Activated CD4-positive, alpha-beta T cell treated with anti-CD3 and anti-CD28 coated beads for 4 hours (primary cell): Measurements from ENCODE around the gene COA5.
"Not testable (repeated sequence)": the region's sequence is repeated elsewhere in the genome, so short reads cannot be mapped to it uniquely, and the experiment has no call there.

Experiments
- DNase-seq, 2 donors: peaks; one replicate each; pipeline ENCODE4 v3.0.0-alpha.2; 2020

COA5 gene

GRCh38 chr2:98605076-98605475 is 3.2 kb downstream of the COA5 start:
- DNase-seq = no peak

GRCh38 chr2:98604547-98604946 is 3.8 kb downstream of the COA5 start:
- DNase-seq = no peak

- DNase-seq = no peak
Observed at GRCh38 chr2:98601532-98602132, 6.7 kb downstream of the COA5 start.

DNA sequence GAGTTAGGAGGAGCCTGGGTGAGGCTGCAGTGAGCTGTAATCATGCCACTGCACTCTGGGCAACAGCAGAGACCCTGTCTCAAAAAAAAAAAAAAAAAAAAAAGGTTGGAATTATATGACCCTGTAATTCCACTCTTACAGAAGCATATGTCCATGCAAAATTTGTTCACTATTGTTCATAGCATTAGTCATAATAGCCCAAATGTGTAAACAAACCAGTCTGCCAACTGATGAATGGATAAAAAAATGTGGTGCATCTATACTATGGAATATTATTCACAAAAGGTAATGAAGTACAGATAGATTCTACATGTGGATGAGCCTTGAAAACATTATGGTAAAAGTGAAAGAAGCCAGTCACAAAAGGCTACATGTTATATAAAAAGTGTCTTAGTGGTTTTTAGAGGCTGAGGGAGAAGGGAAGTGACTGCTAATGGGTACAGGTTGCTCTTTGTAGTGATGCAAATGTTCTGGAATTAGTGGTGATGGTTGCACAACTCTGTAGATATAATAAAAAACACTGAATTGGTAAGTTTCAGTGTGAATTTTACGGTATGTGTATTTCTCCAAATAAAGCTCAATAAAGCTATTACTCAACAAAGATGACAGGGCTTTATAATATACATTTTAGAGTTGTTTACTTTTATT is 9.4 kb downstream of the COA5 start:
- no peak for DNase-seq

- DNase-seq = not testable (repeated sequence)
Observed at GRCh38 chr2:98594665-98595064, 13.6 kb downstream of the COA5 start.

GRCh38 chr2:98592565-98592964 is 15.7 kb downstream of the COA5 start:
- DNase-seq = no peak

DNA sequence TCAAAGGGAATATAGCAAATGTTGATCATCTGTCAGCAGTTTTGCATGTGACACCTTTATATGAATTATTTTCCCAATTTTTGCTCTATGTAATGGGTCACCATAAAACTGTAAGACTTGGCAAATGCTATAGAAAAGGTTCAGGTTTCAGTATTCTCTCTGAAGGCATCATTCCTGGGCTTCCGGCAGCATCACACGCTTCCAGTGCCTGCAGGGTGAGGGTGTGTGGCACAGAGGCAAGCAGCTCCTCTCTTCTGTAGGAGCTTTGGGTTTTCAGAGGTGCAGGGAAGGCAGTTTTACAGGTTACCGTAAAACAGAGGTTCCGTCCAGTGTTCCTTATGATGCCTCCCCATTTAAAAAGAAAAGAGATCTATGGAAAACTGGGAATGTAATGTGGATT is 18.8 kb downstream of the COA5 start:
- DNase-seq = no peak

DNA sequence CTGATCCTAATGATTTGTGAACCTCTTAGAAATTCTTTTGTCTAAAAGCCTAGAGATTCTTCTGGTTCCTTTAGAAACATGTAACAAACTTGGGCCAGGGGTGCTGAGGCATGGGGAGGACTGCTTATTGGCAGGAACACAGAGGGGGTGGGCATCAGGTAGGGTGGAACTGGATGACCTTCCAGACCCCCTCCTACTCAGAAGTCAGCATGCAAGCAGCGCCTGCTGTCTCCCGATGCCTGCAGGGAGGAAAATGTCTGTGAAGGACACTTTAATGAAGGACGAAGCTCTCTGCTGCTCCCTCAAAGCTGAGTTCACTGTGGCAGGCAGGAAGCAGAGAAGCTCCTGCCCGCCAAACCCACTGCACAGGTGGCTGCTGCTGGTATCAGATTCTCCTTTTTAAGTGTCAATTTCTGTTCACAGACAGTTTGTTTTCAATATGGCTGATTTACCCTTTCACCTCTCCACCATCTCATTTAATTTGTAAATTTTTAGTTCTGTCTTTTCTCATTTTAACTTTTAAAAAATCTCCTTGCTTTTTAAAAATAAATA is 19.4 kb downstream of the COA5 start:
- no peak for DNase-seq

DNA sequence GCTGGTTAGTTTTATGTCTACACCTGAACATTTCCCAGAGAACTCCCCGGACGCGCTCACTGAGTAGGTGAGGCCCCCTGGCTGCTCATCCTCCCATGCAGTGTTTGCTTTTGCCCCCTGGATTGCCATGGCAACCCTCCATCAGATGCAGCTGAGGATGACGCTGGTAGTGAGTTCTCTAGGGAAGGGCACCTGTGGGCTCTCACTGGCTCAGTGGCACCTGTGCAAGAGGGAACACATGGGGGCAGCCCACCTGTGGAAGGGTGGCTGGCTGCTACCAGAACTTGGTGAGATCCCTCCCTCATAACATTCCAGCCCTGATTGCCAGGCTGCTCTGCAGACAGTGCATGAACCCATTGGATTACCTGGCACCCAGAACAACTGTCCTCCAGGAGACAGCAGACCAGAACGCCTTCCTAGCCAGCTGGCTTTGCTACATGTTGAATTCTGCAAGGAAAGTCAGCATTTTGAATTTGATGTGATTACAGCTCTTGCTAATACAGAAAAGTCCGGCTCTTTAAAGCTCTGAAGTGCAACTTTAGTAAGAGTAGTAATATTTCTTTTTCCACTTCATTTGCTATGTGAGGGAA is 21.7 kb downstream of the COA5 start:
- no peak for DNase-seq

- DNase-seq = no peak
Observed at GRCh38 chr2:98585386-98585785, 22.9 kb downstream of the COA5 start.

DNA sequence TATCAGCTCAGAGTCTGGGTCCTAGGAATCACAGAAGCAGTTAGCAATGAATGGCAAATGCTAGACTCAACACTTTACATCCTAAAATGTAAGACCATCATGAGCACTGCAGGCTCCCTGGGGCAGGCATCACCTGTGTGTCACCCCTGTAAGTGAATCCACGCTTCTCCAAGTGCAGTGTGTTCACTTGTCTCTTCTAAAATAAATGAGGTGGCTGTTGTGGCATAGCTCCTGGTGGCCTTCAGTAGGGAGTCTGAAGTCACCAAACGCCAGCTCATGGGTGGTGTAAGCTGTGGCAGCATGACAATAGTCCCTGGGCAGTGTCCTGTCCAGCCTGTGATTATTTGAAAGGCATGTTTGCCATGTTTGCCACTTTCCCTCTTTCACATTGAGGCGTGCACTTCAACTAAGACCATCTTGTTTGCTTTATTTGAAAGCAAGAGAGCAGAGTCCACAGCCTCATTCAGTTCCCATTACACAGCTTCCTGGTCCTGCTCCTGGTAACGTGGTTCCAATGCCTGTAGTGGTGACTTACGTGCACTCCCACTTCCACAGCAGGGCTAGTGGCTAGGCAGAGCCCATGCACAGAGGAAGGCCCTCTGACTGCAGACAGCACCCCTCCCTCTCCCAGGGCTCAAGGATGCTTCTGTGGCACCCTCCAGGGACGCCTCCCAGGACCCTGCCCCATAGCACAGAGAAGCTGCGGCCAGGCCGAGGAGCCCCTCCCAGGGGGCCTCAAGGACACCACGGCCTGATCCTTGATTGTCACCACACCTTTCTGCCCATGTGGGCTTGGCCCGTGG is 24.3 kb downstream of the COA5 start:
- no peak for DNase-seq

- no peak for DNase-seq
Observed at GRCh38 chr2:98583276-98583675, 25.0 kb downstream of the COA5 start.

GRCh38 chr2:98582523-98582922 is 25.8 kb downstream of the COA5 start:
- DNase-seq = no peak

DNA sequence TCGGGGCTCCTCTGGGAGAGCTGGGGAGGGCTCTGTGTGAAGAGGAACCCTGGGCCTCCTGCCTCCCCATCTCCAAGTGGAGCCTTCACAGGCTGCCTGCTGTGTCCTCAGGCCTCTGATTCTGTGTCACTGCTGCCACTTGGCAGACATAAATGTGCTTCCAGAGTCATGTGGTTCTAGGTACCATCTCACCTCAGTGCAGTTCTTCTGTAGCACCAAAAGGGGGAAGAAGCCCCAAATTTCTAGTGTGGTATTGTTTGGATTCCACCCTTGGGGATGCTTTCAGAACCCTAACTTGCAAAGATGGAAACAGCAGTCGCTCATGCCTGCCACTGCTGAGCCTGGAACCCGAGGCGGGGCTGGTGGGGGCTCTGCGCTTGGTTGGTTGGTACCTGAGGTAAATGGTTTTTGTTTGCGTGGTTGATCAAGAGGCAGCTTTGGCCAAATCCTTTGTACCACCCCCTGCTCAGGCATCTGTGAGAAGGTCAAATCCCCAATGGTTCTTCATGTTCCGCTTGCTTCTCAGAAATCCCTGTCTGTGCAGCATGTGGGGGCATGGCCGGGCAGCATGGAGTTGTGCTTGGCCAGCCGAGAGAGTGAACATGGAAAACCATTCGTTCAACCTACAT is 27.5 kb downstream of the COA5 start:
- no peak for DNase-seq

DNA sequence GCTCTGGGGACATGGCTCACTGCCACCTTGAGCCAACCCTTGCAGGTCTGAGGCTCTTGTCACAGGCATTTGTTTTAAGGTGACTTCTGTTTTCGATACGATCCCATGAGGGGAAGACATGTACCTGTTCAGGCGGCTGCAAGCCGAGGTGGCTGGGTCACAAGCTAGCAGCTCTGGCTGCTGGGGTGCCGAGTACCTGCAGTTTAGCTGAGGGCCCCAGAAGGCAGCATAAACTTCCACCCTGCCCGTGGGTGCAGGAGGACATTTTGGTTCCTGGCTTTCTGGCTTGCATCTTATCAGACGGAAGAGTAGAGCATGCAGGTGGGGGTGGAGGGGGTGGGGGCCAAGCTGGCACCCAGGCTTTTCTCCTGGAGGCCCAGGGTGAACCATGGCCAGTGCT is 28.4 kb downstream of the COA5 start:
- DNase-seq = no peak

DNA sequence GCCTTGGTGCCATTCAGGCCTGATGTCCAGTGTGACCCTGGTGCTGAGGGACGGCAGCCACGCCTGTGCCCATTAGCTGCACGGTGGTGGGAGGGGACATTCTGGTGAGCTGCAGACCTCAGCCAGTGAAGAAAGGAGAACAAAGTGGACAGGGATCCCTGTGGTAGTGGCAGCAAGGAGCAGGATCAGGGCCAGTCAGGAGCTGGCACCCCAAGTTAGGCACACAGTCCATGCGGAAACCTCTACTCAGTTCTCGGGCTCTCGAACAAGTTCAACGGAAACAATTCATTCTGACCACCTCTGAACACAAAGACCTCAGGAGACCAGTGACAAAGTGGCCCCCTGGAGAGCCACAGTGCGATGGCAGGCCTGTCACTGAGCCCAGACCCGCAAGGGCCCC is 30.1 kb downstream of the COA5 start:
- no peak for DNase-seq

DNA sequence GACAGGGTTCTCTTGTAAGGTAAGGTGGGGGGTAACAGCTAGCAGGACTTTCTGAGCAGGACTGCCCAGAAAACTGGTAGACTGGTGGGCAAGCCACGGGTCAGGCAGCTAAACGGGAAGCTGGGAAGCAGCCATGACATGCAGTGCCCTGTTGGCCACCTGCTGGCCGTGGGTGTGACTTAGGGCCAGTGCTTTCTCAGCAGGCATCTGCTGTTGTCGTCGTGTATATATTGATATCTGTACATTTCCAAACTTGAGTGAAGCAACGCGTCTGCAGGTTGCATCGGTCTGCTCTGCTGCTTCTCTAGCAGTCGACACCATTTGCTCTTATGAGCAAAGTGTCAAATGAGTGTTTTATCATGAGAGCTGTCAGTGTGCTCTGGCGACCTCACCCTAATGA is 31.0 kb downstream of the COA5 start:
- no peak for DNase-seq

DNA sequence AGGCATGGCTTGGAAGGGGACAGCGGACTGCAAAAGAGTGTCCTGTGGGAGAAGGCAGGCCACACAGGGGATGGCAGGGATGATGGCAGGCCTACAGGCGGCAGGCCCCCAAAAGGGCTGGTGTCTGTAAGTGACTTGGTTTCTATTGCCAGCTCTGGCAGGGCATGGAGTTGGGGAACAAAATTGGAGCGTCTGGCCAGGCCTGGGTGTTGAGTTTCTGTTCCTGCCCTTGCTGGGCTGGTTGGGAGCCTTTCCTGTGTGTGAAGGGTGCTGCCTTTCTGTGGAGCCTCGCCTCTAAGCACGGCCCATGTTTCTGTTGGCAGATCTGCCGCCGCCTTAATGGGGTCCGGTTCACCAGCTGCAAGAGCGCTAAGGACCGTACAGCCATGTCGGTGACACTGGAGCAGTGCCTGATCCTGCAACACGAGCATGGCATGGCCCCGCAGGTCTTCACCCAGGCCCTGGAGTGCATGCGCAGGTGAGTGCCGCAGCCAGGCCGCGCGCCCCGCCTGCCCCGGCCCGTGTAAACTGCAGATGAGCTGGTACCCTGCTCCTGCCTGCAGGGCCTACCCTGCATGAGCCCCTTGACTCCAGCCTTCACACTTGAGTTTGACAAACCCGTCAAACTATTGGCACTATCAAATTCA is 31.5 kb downstream of the COA5 start:
- DNase-seq = no peak

DNA sequence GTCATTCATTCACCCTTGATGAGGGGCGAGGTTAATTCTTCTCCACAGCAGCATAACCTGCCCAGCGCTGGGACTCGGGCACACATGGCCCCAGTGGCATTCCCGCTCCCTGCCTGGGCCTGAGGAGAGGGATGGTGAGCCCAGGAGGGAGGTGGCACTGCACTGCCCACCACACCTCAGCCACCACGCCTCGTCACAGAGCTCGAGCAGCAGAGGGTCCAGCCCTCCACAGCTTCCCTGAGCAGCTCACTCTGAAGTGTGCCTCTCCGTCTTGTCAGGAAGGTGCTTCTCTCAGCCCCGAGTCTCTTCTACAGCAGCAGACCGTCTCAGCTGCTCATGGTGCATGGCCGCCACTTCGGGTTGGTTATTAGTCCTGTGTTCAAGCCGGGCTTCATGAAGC is 34.9 kb downstream of the COA5 start:
- no peak for DNase-seq

DNA sequence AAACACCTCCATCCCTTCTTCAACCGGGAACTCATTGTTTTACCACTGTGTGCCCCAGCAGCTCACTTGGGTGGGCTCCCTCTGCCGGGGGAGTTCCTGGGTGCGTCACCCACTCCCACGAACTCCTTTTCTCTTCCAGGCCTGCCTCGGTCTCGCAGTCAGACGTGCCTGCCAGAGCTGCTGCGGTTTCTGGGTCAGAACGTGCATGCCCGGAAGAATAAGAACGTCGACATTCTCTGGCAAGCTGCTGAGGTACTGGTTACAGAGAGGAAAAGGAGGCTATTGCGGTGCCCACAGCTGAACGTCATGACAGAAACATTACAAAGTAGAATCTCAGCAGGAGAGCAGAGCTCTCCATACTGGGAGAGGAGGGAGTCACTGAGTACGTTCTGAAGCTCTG is 35.6 kb downstream of the COA5 start:
- DNase-seq = no peak

- no peak for DNase-seq
Observed at GRCh38 chr2:98572211-98572610, 36.1 kb downstream of the COA5 start.

GRCh38 chr2:98571796-98572195 is 36.5 kb downstream of the COA5 start:
- no peak for DNase-seq
